Measurements from ENCODE around the gene RGS2.

- TF ChIP-seq, protein P1, sequence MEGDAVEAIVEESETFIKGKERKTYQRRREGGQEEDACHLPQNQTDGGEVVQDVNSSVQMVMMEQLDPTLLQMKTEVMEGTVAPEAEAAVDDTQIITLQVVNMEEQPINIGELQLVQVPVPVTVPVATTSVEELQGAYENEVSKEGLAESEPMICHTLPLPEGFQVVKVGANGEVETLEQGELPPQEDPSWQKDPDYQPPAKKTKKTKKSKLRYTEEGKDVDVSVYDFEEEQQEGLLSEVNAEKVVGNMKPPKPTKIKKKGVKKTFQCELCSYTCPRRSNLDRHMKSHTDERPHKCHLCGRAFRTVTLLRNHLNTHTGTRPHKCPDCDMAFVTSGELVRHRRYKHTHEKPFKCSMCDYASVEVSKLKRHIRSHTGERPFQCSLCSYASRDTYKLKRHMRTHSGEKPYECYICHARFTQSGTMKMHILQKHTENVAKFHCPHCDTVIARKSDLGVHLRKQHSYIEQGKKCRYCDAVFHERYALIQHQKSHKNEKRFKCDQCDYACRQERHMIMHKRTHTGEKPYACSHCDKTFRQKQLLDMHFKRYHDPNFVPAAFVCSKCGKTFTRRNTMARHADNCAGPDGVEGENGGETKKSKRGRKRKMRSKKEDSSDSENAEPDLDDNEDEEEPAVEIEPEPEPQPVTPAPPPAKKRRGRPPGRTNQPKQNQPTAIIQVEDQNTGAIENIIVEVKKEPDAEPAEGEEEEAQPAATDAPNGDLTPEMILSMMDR (IDR thresholded peaks at IDR 0.05), result no peak
- TF ChIP-seq EZH2phosphoT487 (IDR thresholded peaks at IDR 0.05), result no peak
Observed at GRCh38 chr1:192861860-192862259, 53.0 kb downstream of the RGS2 start.
